Measurements from ENCODE around the gene TMPRSS11A. TPM values are rescaled to one million over a fixed set of nuclear protein-coding genes. Genes with fewer than 3 reads are reported as not detected.

The TMPRSS11A gene, protein sequence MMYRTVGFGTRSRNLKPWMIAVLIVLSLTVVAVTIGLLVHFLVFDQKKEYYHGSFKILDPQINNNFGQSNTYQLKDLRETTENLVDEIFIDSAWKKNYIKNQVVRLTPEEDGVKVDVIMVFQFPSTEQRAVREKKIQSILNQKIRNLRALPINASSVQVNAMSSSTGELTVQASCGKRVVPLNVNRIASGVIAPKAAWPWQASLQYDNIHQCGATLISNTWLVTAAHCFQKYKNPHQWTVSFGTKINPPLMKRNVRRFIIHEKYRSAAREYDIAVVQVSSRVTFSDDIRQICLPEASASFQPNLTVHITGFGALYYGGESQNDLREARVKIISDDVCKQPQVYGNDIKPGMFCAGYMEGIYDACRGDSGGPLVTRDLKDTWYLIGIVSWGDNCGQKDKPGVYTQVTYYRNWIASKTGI
- not detected in 2 replicates for total RNA-seq (2014; rRNA removed; shearing (Covaris generic))

- Histone ChIP-seq H3K4me3 (no peak within 1 kb of the TSS), H3K27ac (no peak within 1 kb of the TSS), H3K9me3 (replicated peaks) (no peaks in the 10 kb centered on the region), H3K4me1 (replicated peaks) (no peaks in the 10 kb centered on the region), H3K27me3 (replicated peaks) (no peaks in the 10 kb centered on the region), H3K36me3 (no peaks in the 10 kb centered on the region)
- DNase-seq (ENCODE audit: low read depth in 1 of 2, low spot score in 2 of 2) = no peak
Measured at GRCh38 chr4:67963356-67963755, at the start of gene TMPRSS11A. TMPRSS11A (minus strand) TSS chr4:67963493; CDS start chr4:67963393, 100 bp downstream.

- H3K4me1 ChIP-seq (replicated peaks) = no peaks in the 10 kb centered on the region
Measured at GRCh38 chr4:68011684-68012083, 48.4 kb upstream of the TMPRSS11A start.

DNA sequence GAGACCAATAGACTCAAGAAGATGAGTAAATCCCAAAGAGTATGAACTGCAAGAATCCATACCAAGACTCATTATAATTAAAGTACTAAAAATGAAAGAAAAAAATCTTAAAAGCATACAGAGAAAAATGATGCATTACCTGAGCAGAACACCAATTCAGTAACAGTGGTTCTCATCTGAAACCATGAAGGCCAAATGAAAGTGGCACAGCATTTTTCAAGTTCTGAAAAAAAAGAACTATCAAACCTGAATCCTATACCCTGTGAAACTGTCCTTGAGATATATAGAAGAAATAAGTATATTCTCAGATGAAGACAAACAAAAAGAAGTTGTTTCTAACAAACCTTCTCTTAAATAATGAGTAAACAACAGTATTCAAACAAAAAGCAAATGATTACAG is 39.6 kb upstream of the TMPRSS11A start:
- no peak overlapping the region for H3K27ac ChIP-seq
- no peaks in the 10 kb centered on the region for H3K9me3 ChIP-seq (replicated peaks)
- no peaks in the 10 kb centered on the region for H3K4me1 ChIP-seq (replicated peaks)
- H3K27me3 ChIP-seq (replicated peaks) = no peaks in the 10 kb centered on the region
- no peak for DNase-seq (ENCODE audit: low read depth in 1 of 2, low spot score in 2 of 2)
- no peak overlapping the region for H3K4me3 ChIP-seq
- no peaks in the 10 kb centered on the region for H3K36me3 ChIP-seq

More at GRCh38 chr4:68011684-68012083, 48.4 kb upstream of the TMPRSS11A start:
- no peak for DNase-seq (ENCODE audit: low read depth in 1 of 2, low spot score in 2 of 2)
- H3K9me3 ChIP-seq (replicated peaks) = no peaks in the 10 kb centered on the region
- peaks cover 7% of the 10 kb centered on the region; the same call in 1 of the 2 replicates for H3K27me3 ChIP-seq (replicated peaks)
- no peaks in the 10 kb centered on the region for H3K36me3 ChIP-seq
- H3K4me3 ChIP-seq = no peak overlapping the region
- H3K27ac ChIP-seq = no peak overlapping the region

DNA sequence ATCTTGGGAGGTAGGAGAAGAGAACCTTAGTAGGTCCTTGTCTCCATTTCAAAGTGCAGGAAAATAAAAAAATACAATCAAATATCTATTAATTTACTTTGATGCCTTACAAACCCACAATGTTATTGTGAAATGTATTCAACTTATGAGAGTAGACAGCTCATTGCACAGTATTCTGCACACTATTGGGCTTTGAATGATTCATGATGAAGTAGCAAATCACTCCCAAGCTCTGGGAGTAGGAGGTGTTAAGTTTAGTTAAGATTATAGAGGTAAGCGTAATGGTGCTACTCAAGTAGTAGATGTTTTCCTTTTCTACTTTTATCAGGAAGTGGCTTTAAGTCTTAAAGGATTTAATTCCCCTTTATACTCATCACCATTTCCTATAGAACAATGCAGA is 32.8 kb upstream of the TMPRSS11A start:
- DNase-seq (ENCODE audit: low read depth in 1 of 2, low spot score in 2 of 2) = no peak
- Histone ChIP-seq H3K4me3 (no peak overlapping the region), H3K36me3 (no peaks in the 10 kb centered on the region), H3K27ac (no peak overlapping the region), H3K27me3 (replicated peaks) (peaks cover 14% of the 10 kb centered on the region), H3K9me3 (replicated peaks) (no peaks in the 10 kb centered on the region), H3K4me1 (replicated peaks) (no peaks in the 10 kb centered on the region)

DNA sequence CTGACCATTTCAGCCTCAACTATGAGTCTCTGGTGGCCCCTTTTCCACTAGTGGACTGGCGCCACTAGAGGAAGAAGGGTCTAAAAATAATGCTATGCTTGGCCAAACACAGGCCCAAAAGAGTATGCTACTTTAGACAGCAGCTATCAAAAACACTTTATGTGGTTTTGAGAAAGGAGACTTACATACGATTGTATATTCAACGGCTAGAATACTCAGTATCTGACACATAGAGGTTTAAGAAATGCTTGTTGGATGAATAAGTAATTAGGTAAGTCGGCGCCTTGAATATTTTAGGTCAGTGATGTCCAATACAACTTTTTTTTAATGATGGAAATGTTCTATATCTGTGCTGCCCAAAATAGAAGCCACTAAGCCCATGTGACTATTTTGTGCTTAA is 25.7 kb upstream of the TMPRSS11A start:
- Histone ChIP-seq H3K27ac (no peak overlapping the region), H3K36me3 (no peaks in the 10 kb centered on the region), H3K4me3 (no peak overlapping the region), H3K27me3 (replicated peaks) (no peaks in the 10 kb centered on the region; the same call in 1 of the 2 replicates), H3K9me3 (replicated peaks) (no peaks in the 10 kb centered on the region), H3K4me1 (replicated peaks) (no peaks in the 10 kb centered on the region)
- no peak for DNase-seq (ENCODE audit: low read depth in 1 of 2, low spot score in 2 of 2)

- no peaks in the 10 kb centered on the region for H3K36me3 ChIP-seq
- no peak overlapping the region for H3K4me3 ChIP-seq
- no peaks in the 10 kb centered on the region for H3K27me3 ChIP-seq (replicated peaks)
- H3K4me1 ChIP-seq (replicated peaks) = no peaks in the 10 kb centered on the region
- no peak overlapping the region for H3K27ac ChIP-seq
- no peaks in the 10 kb centered on the region for H3K9me3 ChIP-seq (replicated peaks)
- DNase-seq (ENCODE audit: low read depth in 1 of 2, low spot score in 2 of 2) = no peak
Measured at GRCh38 chr4:67983333-67983732, 20.0 kb upstream of the TMPRSS11A start.

DNA sequence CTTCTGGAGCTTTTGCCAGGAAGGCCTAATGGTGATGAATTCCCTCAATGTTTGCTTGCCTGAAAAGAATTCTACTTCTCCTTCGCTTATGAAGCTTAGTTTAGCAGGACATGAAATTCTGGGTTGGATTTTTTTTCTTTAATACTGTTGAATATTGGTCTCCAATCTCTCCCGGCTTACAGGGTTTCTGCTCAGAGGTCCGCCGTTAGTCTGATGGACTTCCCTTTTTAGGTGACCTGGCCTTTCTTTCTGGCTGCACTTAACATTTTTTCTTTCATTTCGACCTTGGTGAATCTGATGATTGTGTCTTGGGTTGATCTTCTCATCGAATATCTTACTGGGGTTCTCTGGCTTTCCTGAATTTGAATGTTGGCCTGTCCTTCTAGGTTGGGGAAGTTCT is 17.2 kb upstream of the TMPRSS11A start:
- Histone ChIP-seq H3K4me3 (no peak overlapping the region), H3K9me3 (replicated peaks) (no peaks in the 10 kb centered on the region), H3K27ac (no peak overlapping the region), H3K27me3 (replicated peaks) (no peaks in the 10 kb centered on the region), H3K36me3 (no peaks in the 10 kb centered on the region), H3K4me1 (replicated peaks) (no peaks in the 10 kb centered on the region)
- no peak for DNase-seq (ENCODE audit: low read depth in 1 of 2, low spot score in 2 of 2)

DNA sequence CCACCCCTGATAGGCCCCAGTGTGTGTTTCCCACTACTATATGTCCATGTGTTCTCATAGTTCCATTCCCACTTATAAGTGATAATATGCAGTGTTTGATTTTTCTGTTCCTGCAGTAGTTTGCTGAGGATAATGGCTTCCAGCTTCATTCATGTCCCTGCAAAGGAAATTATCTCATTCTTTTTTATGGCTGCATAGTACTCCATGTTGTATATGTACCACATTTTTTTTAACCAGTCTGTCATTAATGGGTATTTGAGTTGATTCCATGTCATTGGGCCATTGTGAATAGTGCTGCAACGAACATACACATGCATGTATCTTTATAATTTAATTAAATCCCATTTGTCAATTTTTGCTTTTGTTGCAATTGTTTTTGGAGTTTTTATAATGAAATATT is 10.3 kb upstream of the TMPRSS11A start:
- DNase-seq (ENCODE audit: low read depth in 1 of 2, low spot score in 2 of 2) = no peak
- Histone ChIP-seq H3K9me3 (replicated peaks) (0 out of 2 replicates have a peak, but pooled peaks cover 3% of the 10 kb centered on the region), H3K27ac (no peak overlapping the region), H3K4me3 (no peak overlapping the region), H3K36me3 (no peaks in the 10 kb centered on the region), H3K4me1 (replicated peaks) (no peaks in the 10 kb centered on the region), H3K27me3 (replicated peaks) (no peaks in the 10 kb centered on the region)

- no peak overlapping the region for H3K4me3 ChIP-seq
- DNase-seq (ENCODE audit: low read depth in 1 of 2, low spot score in 2 of 2) = no peak
- H3K9me3 ChIP-seq (replicated peaks) = no peaks in the 10 kb centered on the region
- 0 out of 2 replicates have a peak, but pooled peaks cover 5% of the 10 kb centered on the region for H3K27me3 ChIP-seq (replicated peaks)
- H3K36me3 ChIP-seq = no peaks in the 10 kb centered on the region
- H3K4me1 ChIP-seq (replicated peaks) = no peaks in the 10 kb centered on the region
- H3K27ac ChIP-seq = no peak overlapping the region
Measured at GRCh38 chr4:67954890-67955289, 8.4 kb downstream of the TMPRSS11A start.

DNA sequence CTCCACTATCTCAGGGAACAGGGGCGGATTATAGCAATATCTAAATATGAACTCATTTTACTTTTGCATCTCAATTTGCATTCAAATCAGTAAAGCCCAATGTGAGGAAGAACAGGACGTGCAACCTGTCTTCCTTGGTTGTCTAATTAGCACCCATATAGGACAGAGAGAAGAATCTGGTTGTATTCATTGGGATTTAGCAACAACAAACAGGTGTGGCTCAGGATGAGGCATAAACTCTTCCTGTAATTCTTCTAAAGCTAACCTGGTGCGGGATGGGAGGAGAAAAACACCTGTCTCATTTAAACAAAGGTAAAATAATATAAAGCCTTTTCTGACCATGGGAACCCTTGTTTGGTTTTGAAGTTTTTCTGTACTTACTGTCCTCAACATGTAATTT is 22.2 kb downstream of the TMPRSS11A start:
- Histone ChIP-seq H3K4me3 (no peak overlapping the region), H3K4me1 (replicated peaks) (no peaks in the 10 kb centered on the region), H3K27me3 (replicated peaks) (0 out of 2 replicates have a peak, but pooled peaks cover 3% of the 10 kb centered on the region), H3K27ac (no peak overlapping the region), H3K9me3 (replicated peaks) (no peaks in the 10 kb centered on the region), H3K36me3 (no peaks in the 10 kb centered on the region)
- no peak for DNase-seq (ENCODE audit: low read depth in 1 of 2, low spot score in 2 of 2)

- Histone ChIP-seq H3K4me3 (no peak overlapping the region), H3K27ac (no peak overlapping the region), H3K4me1 (replicated peaks) (no peaks in the 10 kb centered on the region), H3K27me3 (replicated peaks) (0 out of 2 replicates have a peak, but pooled peaks cover 3% of the 10 kb centered on the region), H3K9me3 (replicated peaks) (no peaks in the 10 kb centered on the region), H3K36me3 (no peaks in the 10 kb centered on the region)
- no peak for DNase-seq (ENCODE audit: low read depth in 1 of 2, low spot score in 2 of 2)
Measured at GRCh38 chr4:67940506-67940905, 22.8 kb downstream of the TMPRSS11A start.

DNA sequence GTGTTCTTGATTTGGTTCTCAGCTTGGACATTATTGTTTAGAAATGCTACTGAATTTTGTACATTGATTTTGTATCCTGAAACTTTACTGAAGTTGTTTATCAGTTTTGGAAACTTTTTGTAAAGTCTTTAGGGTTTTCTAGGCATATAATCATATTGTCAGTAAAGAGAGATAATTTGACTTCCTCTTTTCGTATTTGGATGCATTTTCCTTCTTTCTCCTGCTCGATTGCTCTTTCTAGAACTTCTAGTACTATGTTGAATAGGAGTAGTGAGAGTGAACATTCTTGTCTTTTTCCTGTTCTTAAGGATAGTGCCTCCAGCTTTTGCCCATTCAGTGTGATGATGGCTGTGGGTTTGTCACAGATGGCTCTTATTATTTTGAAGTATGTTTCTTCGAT is 24.1 kb downstream of the TMPRSS11A start:
- no peaks in the 10 kb centered on the region for H3K36me3 ChIP-seq
- DNase-seq (ENCODE audit: low read depth in 1 of 2, low spot score in 2 of 2) = no peak
- H3K4me3 ChIP-seq = no peak overlapping the region

GRCh38 chr4:67935888-67936287 is 27.4 kb downstream of the TMPRSS11A start:
- H3K9me3 ChIP-seq (replicated peaks) = no peaks in the 10 kb centered on the region
- no peak for DNase-seq (ENCODE audit: low read depth in 1 of 2, low spot score in 2 of 2)
- no peak overlapping the region for H3K27ac ChIP-seq
- no peaks in the 10 kb centered on the region for H3K4me1 ChIP-seq (replicated peaks)
- no peak overlapping the region for H3K4me3 ChIP-seq
- H3K27me3 ChIP-seq (replicated peaks) = no peaks in the 10 kb centered on the region; the same call in 1 of the 2 replicates
- H3K36me3 ChIP-seq = no peaks in the 10 kb centered on the region

More for the DNA sequence above, 24.1 kb downstream of the TMPRSS11A start:
- Histone ChIP-seq H3K27ac (no peak overlapping the region), H3K27me3 (replicated peaks) (peaks cover 3% of the 10 kb centered on the region; the same call in 1 of the 2 replicates), H3K4me1 (replicated peaks) (no peaks in the 10 kb centered on the region), H3K9me3 (replicated peaks) (no peaks in the 10 kb centered on the region)

DNA sequence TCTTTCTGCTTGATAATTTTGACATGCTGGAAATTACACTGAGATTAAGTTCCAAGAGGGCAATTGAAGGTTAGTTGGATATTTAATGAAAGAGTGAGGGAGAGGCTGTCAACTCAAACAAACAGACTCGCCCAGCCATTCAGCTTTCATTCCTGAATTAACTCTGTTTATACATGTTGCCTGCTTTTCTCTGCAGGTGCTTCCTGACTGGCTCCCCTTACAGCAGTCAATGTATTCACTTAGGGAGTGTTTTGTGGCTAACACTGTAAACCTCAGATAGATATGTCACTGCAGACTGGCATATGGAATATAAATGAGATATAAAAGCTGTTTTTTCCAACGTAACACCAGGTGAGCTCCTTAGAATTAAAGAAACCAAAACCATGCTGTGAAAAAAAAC is 28.7 kb downstream of the TMPRSS11A start:
- Histone ChIP-seq H3K27me3 (replicated peaks) (no peaks in the 10 kb centered on the region; the same call in 1 of the 2 replicates), H3K9me3 (replicated peaks) (no peaks in the 10 kb centered on the region), H3K4me3 (no peak overlapping the region), H3K4me1 (replicated peaks) (no peaks in the 10 kb centered on the region), H3K27ac (no peak overlapping the region), H3K36me3 (no peaks in the 10 kb centered on the region)
- no peak for DNase-seq (ENCODE audit: low read depth in 1 of 2, low spot score in 2 of 2)

Data from SJSA1 (cell line).